NCI-H1694 treated with DMSO at 0.1 percent for 48 hours (cell line): ENCODE data around the gene CAMK1D.

Experiments
- DNase-seq: peaks from one replicate; lab custom pipeline; 2025; lab: John Stamatoyannopoulos, UW

CAMK1D gene

GRCh38 chr10:12499076-12499986 is 150.0 kb downstream of the CAMK1D start:
- DNase-seq, result no peak

DNA sequence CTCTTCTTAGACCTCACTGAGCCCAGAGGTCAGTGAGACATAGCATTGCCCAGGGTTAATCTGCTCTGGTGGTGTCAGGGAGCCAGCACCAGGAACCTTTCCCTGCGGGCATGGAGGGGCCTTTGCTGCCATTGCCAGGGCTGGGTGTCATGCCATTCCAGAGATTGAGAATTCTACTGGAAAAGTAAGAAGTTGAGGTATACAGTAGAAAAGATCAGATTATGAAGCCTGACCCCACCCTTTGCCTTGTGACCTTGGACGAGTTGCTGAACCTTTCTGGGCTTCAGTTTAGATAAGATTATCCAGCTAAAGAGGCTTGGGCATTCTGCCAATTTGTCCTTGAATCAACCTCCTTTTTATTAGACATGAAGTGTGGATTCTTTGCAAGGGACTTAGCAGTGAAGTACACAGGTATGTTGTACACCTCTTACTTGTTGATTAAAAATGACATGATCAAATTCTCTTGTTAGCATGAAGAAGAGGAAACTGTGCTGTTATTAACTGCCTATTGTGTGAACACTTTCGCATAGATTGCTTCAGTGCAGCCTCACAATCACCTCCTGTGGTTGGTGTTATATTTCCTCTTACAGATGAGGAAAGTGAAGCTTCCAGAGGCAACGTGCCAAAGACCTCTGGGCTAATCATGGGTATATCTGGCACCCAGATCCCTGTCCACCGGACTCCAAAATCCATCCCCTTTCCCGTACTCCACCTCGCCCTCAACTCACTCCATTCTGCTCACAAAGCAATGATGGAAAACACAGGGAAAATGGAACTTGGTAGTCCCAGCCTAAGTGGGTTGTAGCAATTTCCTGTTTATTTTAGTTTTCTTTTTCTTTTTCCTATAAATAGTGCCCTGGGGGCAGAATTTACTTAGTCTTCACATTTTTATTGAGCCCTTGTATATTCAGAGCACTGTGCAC is 151.3 kb downstream of the CAMK1D start:
- DNase-seq, result no peak

DNA sequence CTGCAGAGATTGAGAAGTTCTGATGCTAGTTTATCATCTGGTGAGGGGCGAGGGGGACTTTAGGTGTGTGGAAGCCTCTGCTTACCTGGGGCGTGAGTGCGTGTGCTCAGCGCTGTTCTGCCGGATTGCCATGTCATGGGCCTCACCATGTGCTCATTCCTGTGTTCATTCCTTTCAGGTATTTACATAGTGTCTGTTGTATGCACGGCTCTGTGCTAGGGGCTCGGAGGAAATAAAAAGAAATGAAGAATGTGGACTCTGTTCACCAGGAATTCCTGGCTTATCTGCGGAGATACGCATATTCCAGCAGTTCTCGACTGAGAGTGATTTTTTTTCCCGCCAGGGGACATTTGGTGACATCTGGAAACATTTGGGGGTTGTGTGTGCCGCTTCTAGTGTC is 152.0 kb downstream of the CAMK1D start:
- DNase-seq, result no peak

DNA sequence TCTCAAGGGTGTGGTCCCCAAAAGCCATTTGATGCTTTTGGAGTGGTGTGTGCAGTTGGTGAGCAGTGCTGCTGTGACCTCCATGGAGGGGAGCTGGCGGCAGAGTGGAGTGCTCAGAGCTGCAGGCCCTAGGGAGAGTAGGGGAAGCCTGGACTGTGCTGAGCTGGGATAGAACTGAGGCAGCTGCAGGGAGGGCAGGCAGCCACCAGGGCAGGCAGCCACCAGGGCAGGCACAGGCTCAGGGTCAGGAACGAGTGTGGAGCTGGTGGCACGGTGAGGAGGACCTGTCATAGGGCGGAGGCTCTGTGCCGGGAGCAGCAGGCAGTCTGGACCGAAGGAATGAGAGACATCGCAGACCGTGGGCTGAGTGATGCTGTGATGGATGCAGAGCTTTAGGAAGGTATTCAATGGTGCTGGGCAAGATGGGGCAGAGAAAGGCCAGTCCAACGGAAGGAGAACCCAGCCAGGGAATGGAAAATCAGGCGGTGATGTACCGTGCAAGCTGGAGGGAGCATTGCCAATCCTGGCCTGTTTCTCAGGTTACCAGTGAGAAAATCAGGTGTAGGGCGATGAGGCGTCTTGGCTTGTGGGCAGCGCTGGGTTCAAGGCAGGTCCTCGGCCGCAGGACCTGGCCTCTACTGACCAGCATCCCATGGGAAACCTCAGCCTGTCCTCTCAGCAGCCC is 152.6 kb downstream of the CAMK1D start:
- DNase-seq, result no peak

GRCh38 chr10:12502526-12503274 is 153.4 kb downstream of the CAMK1D start:
- DNase-seq, result no peak

DNA sequence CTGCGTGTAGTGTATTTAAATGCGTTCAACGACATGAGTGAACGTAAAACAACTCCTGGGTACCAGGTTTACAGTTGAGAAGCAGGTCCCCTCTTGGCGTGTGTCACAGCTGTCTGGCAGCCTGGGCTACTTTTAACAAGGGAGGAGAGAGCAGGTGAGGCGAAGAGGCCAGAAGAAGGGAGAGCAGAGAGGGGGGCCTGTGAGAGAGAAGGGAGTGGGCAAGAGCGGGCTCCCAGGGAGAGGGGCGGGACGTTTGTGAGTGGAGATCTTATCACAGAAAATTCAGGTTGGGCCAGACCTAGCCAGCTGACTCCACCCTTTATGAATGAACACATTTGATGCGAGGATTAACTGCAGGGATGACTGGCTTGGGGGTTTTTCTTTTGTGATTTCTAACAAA is 154.0 kb downstream of the CAMK1D start:
- DNase-seq, result no peak

- DNase-seq, result no peak
Measured at GRCh38 chr10:12504176-12504575, 154.8 kb downstream of the CAMK1D start.

DNA sequence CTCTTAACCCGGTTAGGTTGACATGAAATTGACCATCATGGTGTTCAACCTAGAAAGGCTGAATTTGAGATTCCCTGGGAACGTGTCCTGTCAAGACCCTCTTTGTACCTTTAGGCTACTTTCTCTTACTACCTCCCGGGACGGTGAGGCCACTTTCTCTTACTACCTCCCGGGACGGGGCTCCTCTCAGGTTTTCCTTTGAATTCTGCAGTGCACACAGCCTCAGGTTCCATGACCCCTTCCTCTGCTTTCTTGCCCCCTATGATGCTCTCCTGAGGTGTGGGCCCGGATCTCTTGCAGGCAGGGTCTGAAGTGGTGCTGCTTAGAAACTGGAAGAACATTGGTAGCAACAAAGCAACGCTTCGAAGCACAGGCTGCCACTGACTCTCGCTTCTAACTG is 155.3 kb downstream of the CAMK1D start:
- DNase-seq, result no peak

DNA sequence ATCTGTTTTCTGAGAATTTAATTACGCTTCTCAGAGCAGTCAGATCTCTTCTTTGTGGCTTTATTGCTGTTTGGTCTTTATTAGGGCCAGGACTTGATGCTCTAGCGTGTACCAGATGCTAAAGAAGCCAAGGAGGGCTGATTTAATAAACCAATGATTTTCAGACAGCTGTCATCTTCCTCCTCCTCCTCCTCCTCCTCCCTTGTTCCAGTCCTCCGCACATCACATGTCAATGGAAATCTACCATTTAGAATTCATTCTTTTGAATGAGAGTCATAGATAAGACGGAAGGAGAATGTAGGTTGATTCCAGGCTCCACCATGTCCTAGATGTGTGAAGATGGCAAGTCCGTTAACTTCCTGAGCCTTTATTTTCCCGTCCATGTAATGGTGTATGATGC is 156.3 kb downstream of the CAMK1D start:
- no peak for DNase-seq

DNA sequence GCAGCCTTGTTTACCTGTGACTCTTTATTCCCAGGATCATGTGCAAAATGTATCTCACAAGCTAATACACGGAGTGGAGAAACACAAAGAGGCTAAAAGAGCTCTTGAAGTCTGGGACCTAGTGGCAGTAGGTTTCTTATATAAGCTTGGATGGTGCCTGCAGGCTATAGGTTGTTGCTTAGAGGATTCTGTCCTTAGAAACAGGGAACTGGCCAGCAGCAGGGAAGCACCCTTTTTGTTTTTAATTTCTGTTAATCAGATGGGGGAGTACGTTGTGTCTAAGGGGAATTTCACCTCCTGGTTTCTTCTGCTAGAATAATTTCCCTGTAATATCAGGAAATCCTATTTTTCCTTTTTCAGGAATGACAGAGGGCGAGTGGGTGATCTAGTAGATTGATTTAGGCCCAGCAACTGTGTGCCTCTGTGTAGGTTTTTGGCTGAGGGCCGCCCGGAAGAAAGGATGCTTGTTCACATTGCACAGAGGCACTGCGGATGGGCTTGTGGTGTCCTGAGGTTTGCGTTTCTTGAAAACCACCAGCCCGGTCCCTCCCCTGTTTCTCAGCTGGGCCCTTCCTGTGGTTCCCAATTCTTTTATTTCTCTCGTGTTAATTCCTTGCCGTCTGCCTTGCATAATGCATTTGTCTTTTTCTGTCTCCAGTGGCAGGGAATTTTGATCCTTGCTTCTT is 158.0 kb downstream of the CAMK1D start:
- DNase-seq, result no peak

DNA sequence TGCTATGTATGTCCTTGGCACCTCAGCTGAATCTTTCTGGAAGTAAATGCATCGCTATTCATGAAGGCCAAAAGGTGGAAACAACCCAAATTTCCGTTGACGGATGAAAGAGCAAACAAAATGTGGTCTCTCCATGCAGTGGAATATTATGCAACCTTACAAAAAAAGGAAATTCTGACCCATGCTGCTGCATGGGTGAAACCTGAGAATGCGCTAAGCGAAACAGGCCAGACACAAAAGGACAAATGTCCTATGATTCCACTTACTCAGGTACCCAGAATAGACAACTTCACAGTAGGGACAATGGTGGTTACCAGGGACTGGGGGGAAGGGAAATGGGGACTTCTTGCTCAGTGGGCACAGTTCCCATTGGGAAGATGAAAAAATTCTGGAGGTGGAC is 158.8 kb downstream of the CAMK1D start:
- DNase-seq, result no peak

- DNase-seq, result no peak
Measured at GRCh38 chr10:12509016-12509793, 159.9 kb downstream of the CAMK1D start.

- no peak for DNase-seq
Measured at GRCh38 chr10:12509794-12510100, 160.4 kb downstream of the CAMK1D start.

GRCh38 chr10:12510501-12510941 is 161.2 kb downstream of the CAMK1D start:
- DNase-seq, result no peak

DNA sequence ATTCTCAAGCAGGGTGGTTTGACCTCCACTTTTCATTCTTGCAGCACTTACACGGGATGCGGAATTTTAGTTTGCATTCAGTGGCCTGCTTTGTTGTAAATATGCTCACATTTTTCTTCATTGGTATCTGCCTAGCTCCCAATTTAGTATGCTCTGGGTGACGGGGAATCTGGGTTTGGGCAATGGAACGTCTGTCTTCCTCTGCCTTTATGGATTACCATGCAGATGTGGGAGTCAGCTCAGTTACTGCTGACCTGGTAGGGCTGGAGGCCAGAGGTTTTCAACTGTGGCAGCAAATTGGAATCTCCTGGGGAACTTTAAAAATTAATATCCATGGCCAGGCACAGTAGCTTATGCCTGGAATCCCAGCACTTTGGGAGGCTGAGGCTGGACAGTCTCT is 161.6 kb downstream of the CAMK1D start:
- DNase-seq, result no peak

DNA sequence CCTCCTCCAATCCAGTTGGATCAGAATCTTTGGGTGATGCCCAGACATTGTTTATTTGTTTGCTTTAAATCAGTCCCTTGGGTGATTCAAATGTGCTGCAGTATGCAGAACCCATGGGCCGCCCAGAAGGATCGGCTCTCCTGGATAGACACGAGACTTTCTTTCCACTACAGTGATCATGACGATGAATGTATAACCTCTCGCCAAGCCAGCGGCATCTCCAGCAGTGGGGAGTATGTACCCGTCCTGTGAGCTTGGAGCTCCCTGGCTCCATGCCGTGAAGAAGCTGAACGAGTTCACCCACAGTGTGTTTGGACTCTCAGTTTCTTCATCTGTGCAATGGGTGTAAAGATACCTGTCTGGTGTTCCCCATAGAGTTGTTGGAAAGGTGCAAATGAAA is 162.3 kb downstream of the CAMK1D start:
- DNase-seq, result no peak

GRCh38 chr10:12512332-12513002 is 163.1 kb downstream of the CAMK1D start:
- no peak for DNase-seq

DNA sequence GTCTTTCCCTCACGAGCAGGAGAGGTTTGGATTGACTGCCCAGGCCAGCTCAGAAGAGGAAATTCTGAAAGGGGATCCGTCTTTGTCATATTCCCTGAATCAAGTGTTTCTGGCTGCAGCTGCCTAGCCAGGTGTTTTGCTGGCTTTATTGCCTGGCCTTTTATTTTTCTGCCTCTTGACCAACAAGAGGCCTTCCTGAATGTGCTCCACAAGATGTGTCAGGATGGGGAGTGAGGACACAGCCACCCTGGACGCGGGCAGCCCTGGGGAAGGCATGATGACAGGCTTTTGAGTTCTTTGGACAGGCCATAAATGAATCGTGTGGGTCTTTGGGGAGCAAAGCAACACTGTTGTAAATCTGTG is 163.6 kb downstream of the CAMK1D start:
- no peak for DNase-seq

- DNase-seq, result peak; percentile 19
Measured at GRCh38 chr10:12513775-12514673, 164.7 kb downstream of the CAMK1D start.
